ENCODE results near the gene RAI1. TPM values are rescaled to one million over a fixed set of nuclear protein-coding genes. Genes with fewer than 3 reads are reported as not detected.
A peak's percentile ranks its signal among the peaks of the same experiment; 100 is the strongest.

RAI1 gene
- total and polyA plus RNA-seq, 2 of the 8 experiments (the other 6 are each of a cell fraction or from before 2014, with no cell fraction given): 0.39 to 1.2 TPM

GRCh38 chr17:17809531-17810083, 128.3 kb downstream of the RAI1 start:
- no peak overlapping the region for H3K27ac ChIP-seq (ENCODE audit: low read depth, low read length)
- POLR2A ChIA-PET (ENCODE audit: partially characterized antibody): interaction anchor here (0.6 to 24.7 kb wide), 21 partner anchors 9 to 127 kb away, joined by 3 to 532 read pairs (median 4); partner anchors contain the start of gene SREBF1
- H3K4me3 ChIP-seq (ENCODE audit: extremely low read depth in 1 of 4, insufficient read depth in 2 of 4, low read depth in 3 of 4, low read length in 4 of 4): peak overlapping the region; percentile 37 to 70 (median 40); a peak in 7 of 8 replicates

More at GRCh38 chr17:17809531-17810083, 128.3 kb downstream of the RAI1 start:
- 2% methylated on average over 27 of the region's 52 CpGs; no CpG with 5 or more reads in 1 of the 2 experiments for WGBS, 2 experiments (ENCODE audit: extremely low coverage in 1 of 2, insufficient coverage in 1 of 2, insufficient read length in 1 of 2, insufficient replicate concordance in 2 of 2, low coverage in 1 of 2, low lambda C conversion rate in 2 of 2, missing lambda C conversion rate in 1 of 2)
- Histone ChIP-seq H2AFZ (ENCODE audit: low read length) (no peak overlapping the region), H2BK5ac (ENCODE audit: low read depth, low read length) (no peak overlapping the region), H3K4me1 (replicated peaks in 1 of 4; ENCODE audit: control insufficient read depth in 3 of 4, insufficient read depth in 4 of 4, low read length in 3 of 4) (peaks cover 0 to 20% (median 12%) of the 10 kb centered on the region in 4 experiments; a peak in 6 of 7 replicates), H3K14ac (ENCODE audit: insufficient read length) (no peak overlapping the region), H4K20me1 (replicated peaks in 1 of 2; ENCODE audit: control insufficient read depth in 1 of 2, insufficient read depth in 2 of 2, low read length in 2 of 2) (peaks cover 7 to 10% of the 10 kb centered on the region in 2 experiments), H3K4ac (replicated peaks; ENCODE audit: insufficient read length, low read depth, low read length) (no peak overlapping the region), H2AK5ac (ENCODE audit: low read depth, low read length) (no peak overlapping the region), H3K36me3 (ENCODE audit: control insufficient read depth in 2 of 4, insufficient read depth in 4 of 4, low read length in 3 of 4) (peaks cover 4 to 14% (median 7%) of the 10 kb centered on the region in 4 experiments; a peak in 6 of 8 replicates), H3K23me2 (ENCODE audit: low read depth, low read length) (peaks cover 10% of the 10 kb centered on the region; the same call in 1 of the 2 replicates), H2BK20ac (ENCODE audit: low read length) (no peak overlapping the region), H4K8ac (ENCODE audit: extremely low read depth, insufficient read depth, low read length) (peak overlapping the region; percentile 86; the same call in 1 of the 2 replicates), H3K9me3 (ENCODE audit: insufficient read depth in 2 of 2, low read depth in 1 of 2, low read length in 1 of 2) (no peaks in the 10 kb centered on the region), H3K9ac (replicated peaks in 1 of 4; ENCODE audit: extremely low read depth in 1 of 4, low read depth in 3 of 4, low read length in 3 of 4) (no peak overlapping the region), H4K5ac (ENCODE audit: insufficient read length, low read depth, low read length) (no peak overlapping the region), H3K23ac (ENCODE audit: insufficient read length) (no peak overlapping the region), H3K79me1 (ENCODE audit: low read depth, low read length) (no peaks in the 10 kb centered on the region), H2BK15ac (ENCODE audit: low read length) (no peak overlapping the region), H4K91ac (replicated peaks; ENCODE audit: insufficient read length, low read length) (no peak overlapping the region), H3K27me3 (replicated peaks in 1 of 4; ENCODE audit: control insufficient read depth in 3 of 4, extremely low read depth in 1 of 4, insufficient read depth in 3 of 4, low read length in 3 of 4) (peaks cover 6 to 23% (median 17%) of the 10 kb centered on the region in 4 experiments), H2BK120ac (replicated peaks; ENCODE audit: low read depth, low read length) (no peak overlapping the region), H3K18ac (ENCODE audit: extremely low read depth, low read length) (peak overlapping the region; percentile 19; the same call in 1 of the 2 replicates), H2BK12ac (ENCODE audit: low read depth, low read length) (no peak overlapping the region), H3K79me2 (ENCODE audit: control insufficient read depth in 1 of 2, insufficient read depth in 2 of 2, low read length in 2 of 2) (no peaks in the 10 kb centered on the region), H3K56ac (replicated peaks; ENCODE audit: insufficient read length, low read depth, low read length) (no peak overlapping the region), H3K4me2 (ENCODE audit: insufficient read depth in 1 of 2, low read depth in 2 of 2, low read length in 2 of 2) (peak overlapping the region; percentile 69 to 97)
- DNase-seq (ENCODE audit: low read depth in 1 of 2, low spot score in 2 of 2) (no peak), FAIRE-seq (no peak)
- CTCF ChIA-PET (ENCODE audit: partially characterized antibody): interaction anchor here (0.5 to 18.1 kb wide), 13 partner anchors 8 to 146 kb away, joined by 3 to 375 read pairs (median 4); no protein-coding TSS in a partner anchor
- TF ChIP-seq RNF2 (IDR thresholded peaks at IDR 0.05; ENCODE audit: borderline replicate concordance, low read depth, low read length, missing control alignments, poor library complexity, severe bottlenecking) (peak; percentile 23), EGR1 (IDR thresholded peaks at IDR 0.05; ENCODE audit: borderline replicate concordance, low read depth, low read length) (no peak), SAP30 (IDR thresholded peaks at IDR 0.05; ENCODE audit: insufficient read depth, insufficient replicate concordance, low read length) (no peak), KDM1A (IDR thresholded peaks at IDR 0.05; ENCODE audit: borderline replicate concordance, low read length) (peak; percentile 90), EP300 (IDR thresholded peaks at IDR 0.05; ENCODE audit: borderline replicate concordance in 1 of 2, low read depth in 2 of 2, low read length in 2 of 2) (0 out of 3 replicates have a peak, but pooled peaks of 1 of the 2 experiments have one; percentile 33), PHF8 (conservative IDR thresholded peaks at IDR 0.05; ENCODE audit: low read depth, low read length) (0 out of 2 replicates have a peak, but pooled peaks have one; percentile 34), KDM4A (IDR thresholded peaks at IDR 0.05; ENCODE audit: low read depth, low read length, severe bottlenecking) (peak; percentile 37)

Data from H1 (cell line).